CD4-positive, CD25-positive, alpha-beta regulatory T cell (primary cell): ENCODE data around the gene PLCB4. TPM values are rescaled to one million over a fixed set of nuclear protein-coding genes. Genes with fewer than 3 reads are reported as not detected.

Experiments used
- ATAC-seq, 2 donors: fragments of 150-1000 bp; cut with Tn5 transposase; one replicate each; pipeline ENCODE4 v1.10.0; 2021; ENCODE audit warnings: low read depth in 2 of 2, moderate number of reproducible peaks in 2 of 2, moderate library complexity in 1 of 2
- DNase-seq, 3 donors: peaks; one replicate each; pipeline versions ENCODE4 v3.0.0 to v3.0.0-alpha.2; 2012 to 2022; ENCODE audit warnings: mixed read lengths in 1 of 3
- H3K27ac ChIP-seq: one replicate; pipeline ENCODE4 v1.7.0; 2013; ENCODE audit warnings: mild to moderate bottlenecking, low read length; ENCODE audit not compliant: insufficient read depth, poor library complexity, severe bottlenecking
- H3K27me3 ChIP-seq: one replicate; pipeline ENCODE4 v1.7.0; 2013; ENCODE audit warnings: low read length; ENCODE audit not compliant: control insufficient read depth, insufficient read depth
- H3K36me3 ChIP-seq: one replicate; pipeline ENCODE4 v1.7.0; 2013; ENCODE audit warnings: mild to moderate bottlenecking, low read length, moderate library complexity; ENCODE audit not compliant: control insufficient read depth, insufficient read depth
- H3K4me1 ChIP-seq: 2 replicates; pipeline ENCODE4 v1.7.0; 2013; ENCODE audit warnings: mild to moderate bottlenecking, low read length; ENCODE audit not compliant: insufficient read depth, control insufficient read depth, poor library complexity, severe bottlenecking
- H3K4me3 ChIP-seq: one replicate; pipeline ENCODE4 v1.7.0; 2013; ENCODE audit warnings: low read depth, mild to moderate bottlenecking, low read length, moderate library complexity
- H3K9me3 ChIP-seq, 2 experiments: 1 replicate in 1 of 2; 2 replicates in 1 of 2; pipeline ENCODE4 v1.7.0; 2013; ENCODE audit warnings: low read length in 2 of 2, mild to moderate bottlenecking in 1 of 2, moderate library complexity in 1 of 2; ENCODE audit not compliant: control insufficient read depth in 2 of 2
- H3K27ac Mint-ChIP-seq, 3 donors: one replicate each; pipeline ENCODE4 v1.8.0; 2020 to 2022; ENCODE audit warnings: mild to moderate bottlenecking in 3 of 3, mixed read lengths in 3 of 3, moderate library complexity in 2 of 3
- H3K27me3 Mint-ChIP-seq: one replicate; pipeline ENCODE4 v1.8.0; 2022; ENCODE audit warnings: mild to moderate bottlenecking, mixed read lengths
- H3K36me3 Mint-ChIP-seq: one replicate; pipeline ENCODE4 v1.8.0; 2020; ENCODE audit warnings: mixed read lengths
- H3K4me1 Mint-ChIP-seq, 4 donors: one replicate each; pipeline ENCODE4 v1.8.0; 2020 to 2022; ENCODE audit warnings: mixed read lengths in 4 of 4, mild to moderate bottlenecking in 1 of 4
- H3K4me3 Mint-ChIP-seq, 4 donors: one replicate each; pipeline ENCODE4 v1.8.0; 2020 to 2022; ENCODE audit warnings: mild to moderate bottlenecking in 4 of 4, mixed read lengths in 4 of 4, moderate library complexity in 3 of 4
- H3K9me3 Mint-ChIP-seq, 7 donors: one replicate each; pipeline ENCODE4 v1.8.0; 2020 to 2022; ENCODE audit warnings: mixed read lengths in 7 of 7, mild to moderate bottlenecking in 3 of 7, moderate library complexity in 2 of 7
- polyA plus RNA-seq, 4 donors: library from polyadenylated mRNA; unstranded; fragments of 300-500 nt; fragmentation: Illumina TruSeq; gene quantifications; one replicate each; pipeline ENCODE4 v1.2.3, GENCODE V29; 2021
- total RNA-seq: library from RNA; stranded (reverse); gene quantifications from one replicate; pipeline ENCODE4 v1.2.3, GENCODE V29; 2022

The PLCB4 gene
- total and polyA plus RNA-seq, 5 donors from 2014 or later, result 0.94 TPM; not detected in 4

- H3K4me3 ChIP-seq, result no peak overlapping the region
- no peaks in the 10 kb centered on the region for H3K36me3 ChIP-seq
- ATAC-seq (no peak), DNase-seq (no peak)
- H3K4me1 Mint-ChIP-seq, result no peaks in the 10 kb centered on the region
- H3K4me1 ChIP-seq, result no peaks in the 10 kb centered on the region
- H3K27ac ChIP-seq, result no peak overlapping the region
- no peaks in the 10 kb centered on the region for H3K9me3 Mint-ChIP-seq
- no peaks in the 10 kb centered on the region for H3K27me3 ChIP-seq
- H3K27ac Mint-ChIP-seq, result no peak overlapping the region
- H3K9me3 ChIP-seq, result no peaks in the 10 kb centered on the region
- H3K36me3 Mint-ChIP-seq, result no peaks in the 10 kb centered on the region
- H3K4me3 Mint-ChIP-seq, result no peak overlapping the region
- no peaks in the 10 kb centered on the region for H3K27me3 Mint-ChIP-seq
Observed at GRCh38 chr20:9402141-9402540, 333.3 kb downstream of the PLCB4 start.

GRCh38 chr20:9402546-9402945 lies 333.7 kb downstream of the PLCB4 start:
- no peaks in the 10 kb centered on the region for H3K36me3 Mint-ChIP-seq
- Histone ChIP-seq H3K4me3 (no peak overlapping the region), H3K36me3 (no peaks in the 10 kb centered on the region), H3K27me3 (no peaks in the 10 kb centered on the region), H3K27ac (no peak overlapping the region), H3K9me3 (no peaks in the 10 kb centered on the region), H3K4me1 (no peaks in the 10 kb centered on the region)
- ATAC-seq (no peak), DNase-seq (no peak)
- H3K4me1 Mint-ChIP-seq, result no peaks in the 10 kb centered on the region
- H3K27ac Mint-ChIP-seq, result no peak overlapping the region
- no peak overlapping the region for H3K4me3 Mint-ChIP-seq
- no peaks in the 10 kb centered on the region for H3K27me3 Mint-ChIP-seq
- H3K9me3 Mint-ChIP-seq, result no peaks in the 10 kb centered on the region

- Histone ChIP-seq H3K9me3 (no peaks in the 10 kb centered on the region), H3K4me1 (no peaks in the 10 kb centered on the region), H3K27ac (no peak overlapping the region), H3K4me3 (no peak overlapping the region), H3K36me3 (no peaks in the 10 kb centered on the region), H3K27me3 (no peaks in the 10 kb centered on the region)
- ATAC-seq (no peak), DNase-seq (no peak)
- Mint-ChIP-seq H3K36me3 (no peaks in the 10 kb centered on the region), H3K27me3 (no peaks in the 10 kb centered on the region), H3K4me1 (no peaks in the 10 kb centered on the region), H3K4me3 (no peak overlapping the region), H3K27ac (no peak overlapping the region), H3K9me3 (no peaks in the 10 kb centered on the region)
Observed at GRCh38 chr20:9403448-9403847, 334.6 kb downstream of the PLCB4 start.

GRCh38 chr20:9407805-9408421 lies 339.0 kb downstream of the PLCB4 start:
- H3K4me1 ChIP-seq, result no peaks in the 10 kb centered on the region
- Mint-ChIP-seq H3K27me3 (no peaks in the 10 kb centered on the region), H3K9me3 (no peaks in the 10 kb centered on the region), H3K4me3 (no peak overlapping the region), H3K36me3 (no peaks in the 10 kb centered on the region), H3K4me1 (no peaks in the 10 kb centered on the region), H3K27ac (no peak overlapping the region)
- no peaks in the 10 kb centered on the region for H3K36me3 ChIP-seq
- DNase-seq (peak in 2 of 3 donors; percentile 15 to 54), ATAC-seq (no peak)
- H3K9me3 ChIP-seq, result no peaks in the 10 kb centered on the region
- H3K27ac ChIP-seq, result no peak overlapping the region
- H3K4me3 ChIP-seq, result no peak overlapping the region
- H3K27me3 ChIP-seq, result no peaks in the 10 kb centered on the region

- H3K27ac Mint-ChIP-seq, result no peak overlapping the region
- no peaks in the 10 kb centered on the region for H3K9me3 Mint-ChIP-seq
- Histone ChIP-seq H3K4me1 (no peaks in the 10 kb centered on the region), H3K4me3 (no peak overlapping the region), H3K9me3 (no peaks in the 10 kb centered on the region), H3K36me3 (no peaks in the 10 kb centered on the region), H3K27me3 (no peaks in the 10 kb centered on the region), H3K27ac (no peak overlapping the region)
- ATAC-seq, result no peak
- H3K4me3 Mint-ChIP-seq, result no peak overlapping the region
- H3K36me3 Mint-ChIP-seq, result no peaks in the 10 kb centered on the region
- no peak for DNase-seq
- no peaks in the 10 kb centered on the region for H3K27me3 Mint-ChIP-seq
- H3K4me1 Mint-ChIP-seq, result no peaks in the 10 kb centered on the region
Observed at GRCh38 chr20:9408422-9409300, 339.8 kb downstream of the PLCB4 start.

GRCh38 chr20:9409352-9409751 lies 340.5 kb downstream of the PLCB4 start:
- H3K9me3 ChIP-seq, result no peaks in the 10 kb centered on the region
- no peaks in the 10 kb centered on the region for H3K4me1 Mint-ChIP-seq
- H3K4me3 ChIP-seq, result no peak overlapping the region
- H3K9me3 Mint-ChIP-seq, result no peaks in the 10 kb centered on the region
- no peaks in the 10 kb centered on the region for H3K36me3 ChIP-seq
- no peak for DNase-seq
- H3K27me3 Mint-ChIP-seq, result no peaks in the 10 kb centered on the region
- no peaks in the 10 kb centered on the region for H3K27me3 ChIP-seq
- no peak overlapping the region for H3K4me3 Mint-ChIP-seq
- ATAC-seq, result no peak
- H3K27ac ChIP-seq, result no peak overlapping the region
- no peaks in the 10 kb centered on the region for H3K4me1 ChIP-seq
- H3K27ac Mint-ChIP-seq, result no peak overlapping the region
- H3K36me3 Mint-ChIP-seq, result no peaks in the 10 kb centered on the region

- Mint-ChIP-seq H3K36me3 (no peaks in the 10 kb centered on the region), H3K4me3 (no peak overlapping the region), H3K4me1 (no peaks in the 10 kb centered on the region), H3K9me3 (peaks cover 0 to 2% (median 0%) of the 10 kb centered on the region in 7 donors), H3K27me3 (no peaks in the 10 kb centered on the region), H3K27ac (no peak overlapping the region)
- H3K4me3 ChIP-seq, result no peak overlapping the region
- DNase-seq (no peak), ATAC-seq (no peak)
- no peak overlapping the region for H3K27ac ChIP-seq
- H3K4me1 ChIP-seq, result no peaks in the 10 kb centered on the region
- H3K9me3 ChIP-seq, result no peaks in the 10 kb centered on the region
- no peaks in the 10 kb centered on the region for H3K36me3 ChIP-seq
- no peaks in the 10 kb centered on the region for H3K27me3 ChIP-seq
Observed at GRCh38 chr20:9409981-9410380, 341.1 kb downstream of the PLCB4 start.

- Mint-ChIP-seq H3K4me1 (no peaks in the 10 kb centered on the region), H3K4me3 (no peak overlapping the region), H3K27ac (no peak overlapping the region), H3K27me3 (no peaks in the 10 kb centered on the region), H3K36me3 (no peaks in the 10 kb centered on the region), H3K9me3 (peaks cover 0 to 2% (median 0%) of the 10 kb centered on the region in 7 donors)
- H3K4me1 ChIP-seq, result no peaks in the 10 kb centered on the region
- no peak overlapping the region for H3K27ac ChIP-seq
- H3K36me3 ChIP-seq, result no peaks in the 10 kb centered on the region
- H3K9me3 ChIP-seq, result no peaks in the 10 kb centered on the region
- no peak for DNase-seq
- H3K27me3 ChIP-seq, result no peaks in the 10 kb centered on the region
- H3K4me3 ChIP-seq, result no peak overlapping the region
- no peak for ATAC-seq
Observed at GRCh38 chr20:9411833-9412232, 342.9 kb downstream of the PLCB4 start.
